ENCODE measurements around the gene KIT. TPM values are rescaled to one million over a fixed set of nuclear protein-coding genes. Genes with fewer than 3 reads are reported as not detected.

Gene KIT
- total RNA-seq, 4 donors from 2014 or later, result 4.1 to 62.3 (median 18.7) TPM

DNA sequence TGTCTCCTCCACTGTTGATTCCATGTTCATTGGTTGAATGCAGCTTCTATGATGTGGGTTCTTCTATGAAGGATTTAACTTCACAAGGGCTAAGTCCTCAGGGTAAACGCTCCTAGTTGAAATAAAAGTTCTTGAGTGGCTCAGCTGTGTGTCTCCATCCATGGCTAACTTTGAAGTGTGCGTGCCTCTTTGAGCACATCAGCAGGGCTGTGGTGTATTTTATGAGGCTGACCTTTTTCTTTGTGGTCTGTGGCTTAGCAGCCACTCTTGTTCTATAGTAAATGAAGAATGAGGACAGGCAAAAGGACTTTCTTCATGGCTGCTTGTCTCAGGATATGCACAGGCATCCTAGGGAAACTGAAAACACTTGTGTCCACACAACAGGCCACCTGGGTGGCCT lies 88.5 kb downstream of the KIT start:
- H3K4me1 ChIP-seq, result no peaks in the 10 kb centered on the region
- 65% methylated on average over 2 of the region's 2 CpGs; no CpG with 5 or more reads in 1 of the 2 donors for WGBS, 2 donors (ENCODE audit: low coverage in 1 of 2)
- TF ChIP-seq EP300 (IDR thresholded peaks at IDR 0.05; ENCODE audit: low read depth), result no peak
- no peak for TF ChIP-seq POLR2AphosphoS5 (IDR thresholded peaks at IDR 0.05)
- no peak for TF ChIP-seq POLR2A (IDR thresholded peaks at IDR 0.05)
- no peak for TF ChIP-seq CTCF (IDR thresholded peaks at IDR 0.05)
- in situ Hi-C loops (cut with MboI; ENCODE audit: low pct_ligation_motif_present in 1 of 4, low pct_unique_long_range_greater_than_20kb in 1 of 4, low sequenced_read_pairs in 3 of 4) (no loop called here), intact Hi-C loops (cut with DNase I; ENCODE audit: low total_unique reads) (no loop called here)
- H3K27ac ChIP-seq, result no peak overlapping the region
- no peaks in the 10 kb centered on the region for H3K27me3 ChIP-seq
- H3K36me3 ChIP-seq, result no peaks in the 10 kb centered on the region
- no peak for DNase-seq
- no peak overlapping the region for H3K4me3 ChIP-seq
- H3K9me3 ChIP-seq, result no peaks in the 10 kb centered on the region

DNA sequence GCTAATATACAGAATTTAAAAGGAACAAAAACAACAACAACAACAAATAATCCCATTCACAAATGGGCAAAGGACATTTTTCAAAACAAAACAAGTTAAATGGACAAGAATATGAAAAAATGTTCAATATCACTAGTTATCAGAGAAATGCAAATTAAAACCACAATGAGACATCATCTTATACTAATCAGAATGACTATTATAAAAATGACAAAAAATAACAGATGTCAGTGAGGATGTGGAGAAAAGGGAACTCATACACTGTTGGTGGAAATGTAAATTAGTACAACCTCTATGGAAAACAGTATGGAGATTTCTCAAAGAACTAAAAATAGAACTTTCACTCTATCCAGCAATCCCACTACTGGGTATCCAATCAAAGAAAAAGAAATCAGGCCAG lies 92.6 kb downstream of the KIT start:
- Histone ChIP-seq H3K27ac (no peak overlapping the region), H3K4me1 (no peaks in the 10 kb centered on the region), H3K4me3 (no peak overlapping the region), H3K9me3 (no peaks in the 10 kb centered on the region), H3K27me3 (no peaks in the 10 kb centered on the region), H3K36me3 (no peaks in the 10 kb centered on the region)
- in situ Hi-C loops (cut with MboI; ENCODE audit: low pct_ligation_motif_present in 1 of 4, low pct_unique_long_range_greater_than_20kb in 1 of 4, low sequenced_read_pairs in 3 of 4) (no loop called here), intact Hi-C loops (cut with DNase I; ENCODE audit: low total_unique reads) (no loop called here)
- DNase-seq, result no peak
- TF ChIP-seq POLR2AphosphoS5 (IDR thresholded peaks at IDR 0.05) (no peak), EP300 (IDR thresholded peaks at IDR 0.05; ENCODE audit: low read depth) (no peak), POLR2A (IDR thresholded peaks at IDR 0.05) (no peak)

DNA sequence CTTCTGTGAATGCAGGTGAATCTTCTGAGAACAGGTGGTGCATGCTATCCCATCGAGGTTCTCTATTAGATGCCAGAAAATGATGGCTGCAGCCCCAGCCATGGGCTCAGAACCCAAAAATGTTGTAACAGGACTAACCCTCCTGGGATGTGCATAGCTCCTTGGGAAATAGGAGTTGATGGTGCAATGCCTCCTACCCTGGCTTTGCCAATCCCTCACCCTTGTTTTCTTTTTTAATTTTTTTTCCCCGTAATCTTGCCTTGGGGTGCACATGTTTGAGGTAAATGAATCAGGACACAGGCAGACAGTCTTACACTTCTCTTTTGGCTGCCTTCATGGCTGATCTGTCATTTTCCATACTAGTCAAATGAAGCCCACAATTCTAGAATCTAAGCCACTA lies 96.6 kb downstream of the KIT start:
- in situ Hi-C loops (cut with MboI; ENCODE audit: low pct_ligation_motif_present in 1 of 4, low pct_unique_long_range_greater_than_20kb in 1 of 4, low sequenced_read_pairs in 3 of 4), result no loop called here
- Histone ChIP-seq H3K4me3 (no peak overlapping the region), H3K4me1 (no peaks in the 10 kb centered on the region), H3K36me3 (no peaks in the 10 kb centered on the region), H3K27ac (no peak overlapping the region), H3K27me3 (no peaks in the 10 kb centered on the region), H3K9me3 (no peaks in the 10 kb centered on the region)
- no peak for TF ChIP-seq CTCF (IDR thresholded peaks at IDR 0.05)
- no peak for TF ChIP-seq POLR2A (IDR thresholded peaks at IDR 0.05)
- TF ChIP-seq EP300 (IDR thresholded peaks at IDR 0.05; ENCODE audit: low read depth), result no peak
- TF ChIP-seq POLR2AphosphoS5 (IDR thresholded peaks at IDR 0.05), result no peak
- intact Hi-C loops (cut with DNase I; ENCODE audit: low total_unique reads), result no loop called here
- WGBS, 2 donors (ENCODE audit: low coverage in 1 of 2), result 75 to 93% methylated on average over 2 of the region's 2 CpGs
- DNase-seq, result no peak

DNA sequence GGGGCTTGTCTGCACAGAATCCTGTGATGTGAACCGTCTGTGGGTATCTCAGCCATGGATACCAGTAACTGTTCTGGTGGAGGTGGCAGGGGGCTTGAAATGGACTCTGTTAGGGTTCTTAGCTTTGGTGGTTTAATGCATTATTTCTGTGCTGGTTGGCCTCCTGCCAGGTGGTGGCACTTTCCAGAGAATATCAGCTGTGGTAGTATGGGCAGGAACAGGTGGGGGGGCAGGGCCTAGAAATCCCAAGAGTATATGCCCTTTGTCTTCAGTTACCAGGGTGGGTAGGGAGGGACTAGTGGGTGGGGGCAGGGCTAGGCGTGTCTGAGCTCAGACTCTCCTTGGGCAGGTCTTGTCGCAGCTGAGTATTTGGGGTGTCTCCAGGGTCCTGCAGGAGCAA lies 106.7 kb downstream of the KIT start:
- no peak for DNase-seq
- Histone ChIP-seq H3K4me1 (no peaks in the 10 kb centered on the region), H3K9me3 (no peaks in the 10 kb centered on the region), H3K27ac (no peak overlapping the region), H3K4me3 (no peak overlapping the region), H3K36me3 (no peaks in the 10 kb centered on the region), H3K27me3 (no peaks in the 10 kb centered on the region)
- intact Hi-C loops (cut with DNase I; ENCODE audit: low total_unique reads) (no loop called here), in situ Hi-C loops (cut with MboI; ENCODE audit: low pct_ligation_motif_present in 1 of 4, low pct_unique_long_range_greater_than_20kb in 1 of 4, low sequenced_read_pairs in 3 of 4) (no loop called here)
- WGBS, 2 donors (ENCODE audit: low coverage in 1 of 2), result 100% methylated on average over 2 of the region's 3 CpGs; no CpG with 5 or more reads in 1 of the 2 donors
- TF ChIP-seq POLR2A (IDR thresholded peaks at IDR 0.05), result no peak
- no peak for TF ChIP-seq CTCF (IDR thresholded peaks at IDR 0.05)
- no peak for TF ChIP-seq POLR2AphosphoS5 (IDR thresholded peaks at IDR 0.05)

DNA sequence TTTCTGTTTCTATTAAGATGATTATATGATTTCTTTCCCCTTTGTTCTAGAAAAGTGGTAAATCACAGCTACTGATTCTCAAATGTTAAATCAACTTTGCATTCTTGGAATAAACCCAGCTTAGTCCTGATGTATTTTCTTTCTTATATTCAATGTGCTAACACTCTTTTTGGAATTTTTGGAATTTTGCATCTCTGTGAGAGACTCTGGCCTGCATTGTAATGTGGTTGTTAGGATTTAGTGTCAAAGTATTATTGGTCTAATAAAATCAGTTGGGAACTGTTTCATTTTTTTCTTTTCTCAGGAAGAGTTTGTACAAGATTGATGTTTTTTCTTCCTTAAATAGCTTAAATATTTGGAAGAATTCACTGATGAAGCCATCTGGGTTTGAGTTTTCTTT lies 109.6 kb downstream of the KIT start:
- in situ Hi-C loops (cut with MboI; ENCODE audit: low pct_ligation_motif_present in 1 of 4, low pct_unique_long_range_greater_than_20kb in 1 of 4, low sequenced_read_pairs in 3 of 4), result no loop called here

More for the DNA sequence above, 109.6 kb downstream of the KIT start:
- Histone ChIP-seq H3K27ac (no peak overlapping the region), H3K27me3 (no peaks in the 10 kb centered on the region), H3K36me3 (no peaks in the 10 kb centered on the region), H3K9me3 (no peaks in the 10 kb centered on the region), H3K4me3 (no peak overlapping the region), H3K4me1 (no peaks in the 10 kb centered on the region)
- no peak for DNase-seq
- no peak for TF ChIP-seq POLR2A (IDR thresholded peaks at IDR 0.05)
- TF ChIP-seq CTCF (IDR thresholded peaks at IDR 0.05), result no peak
- no peak for TF ChIP-seq EP300 (IDR thresholded peaks at IDR 0.05; ENCODE audit: low read depth)
- TF ChIP-seq POLR2AphosphoS5 (IDR thresholded peaks at IDR 0.05), result no peak
- intact Hi-C loops (cut with DNase I; ENCODE audit: low total_unique reads), result no loop called here
